HepG2 (cell line): ENCODE results near the gene PDPK1. TPM values are rescaled to one million over a fixed set of nuclear protein-coding genes. Genes with fewer than 3 reads are reported as not detected.

Source experiments
- CBX1 ChIP-seq: IDR thresholded peaks from one replicate; pipeline ENCODE4 v1.6.1; 2016; ENCODE audit warnings: antibody characterized with exemption, low read depth
- CBX5 ChIP-seq: sonication (generic); formaldehyde crosslinking; IDR thresholded peaks from 2 replicates; pipeline ENCODE4 v1.4.0; 2020; ENCODE audit warnings: missing genetic modification reagents, borderline replicate concordance
- ETV5 ChIP-seq: IDR thresholded peaks from 2 replicates; pipeline ENCODE4 v1.6.1; 2018; ENCODE audit warnings: missing biosample characterization, missing genetic modification reagents, inconsistent platforms, borderline replicate concordance
- ETV6 ChIP-seq: sonication (generic); formaldehyde crosslinking; conservative IDR thresholded peaks from 2 replicates; pipeline ENCODE4 v1.4.0; 2020; ENCODE audit warnings: missing genetic modification reagents
- HOXA3 ChIP-seq: sonication (generic); formaldehyde crosslinking; IDR thresholded peaks from 2 replicates; pipeline ENCODE4 v1.5.0; 2020; ENCODE audit warnings: missing genetic modification reagents
- MTF1 ChIP-seq: sonication (generic); formaldehyde crosslinking; IDR thresholded peaks from 2 replicates; pipeline ENCODE4 v1.5.0; 2020; ENCODE audit warnings: missing genetic modification reagents
- MXI1 ChIP-seq: IDR thresholded peaks from 3 replicates; pipeline ENCODE4 v1.6.1; 2012; ENCODE audit warnings: low read depth, low read length, inconsistent platforms, borderline replicate concordance
- PHF20 ChIP-seq: sonication (generic); formaldehyde crosslinking; IDR thresholded peaks from 2 replicates; pipeline ENCODE4 v1.5.0; 2020; ENCODE audit warnings: mild to moderate bottlenecking, missing genetic modification reagents
- REPIN1 ChIP-seq: sonication (generic); formaldehyde crosslinking; IDR thresholded peaks from 2 replicates; pipeline ENCODE4 v1.8.0; 2022; ENCODE audit warnings: missing genetic modification reagents, low read depth, mild to moderate bottlenecking, borderline replicate concordance
- RFXANK ChIP-seq: IDR thresholded peaks from 2 replicates; pipeline ENCODE4 v1.6.1; 2016
- SPEN ChIP-seq: sonication (generic); formaldehyde crosslinking; IDR thresholded peaks from 2 replicates; pipeline ENCODE4 v1.5.1; 2020; ENCODE audit warnings: low read depth, mild to moderate bottlenecking, missing genetic modification reagents
- TRIM24 ChIP-seq: sonication (generic); formaldehyde crosslinking; IDR thresholded peaks from 2 replicates; pipeline ENCODE4 v1.8.0; 2022; ENCODE audit warnings: mild to moderate bottlenecking, missing genetic modification reagents
- ZFP36 ChIP-seq: fragments of 150-350 bp; IDR thresholded peaks from 2 replicates; pipeline ENCODE4 v1.6.1; 2018; ENCODE audit warnings: borderline replicate concordance, low read length, low read depth; ENCODE audit not compliant: partially characterized antibody
- ZIK1 ChIP-seq: sonication (generic); formaldehyde crosslinking; IDR thresholded peaks from 2 replicates; pipeline ENCODE4 v1.5.0; 2020; ENCODE audit warnings: mild to moderate bottlenecking, low read depth, missing genetic modification reagents, borderline replicate concordance
- ZNF180 ChIP-seq: sonication (generic); formaldehyde crosslinking; IDR thresholded peaks from 2 replicates; pipeline ENCODE4 v1.4.0; 2020; ENCODE audit warnings: low read depth, missing genetic modification reagents, borderline replicate concordance
- ZNF510 ChIP-seq: sonication (generic); formaldehyde crosslinking; IDR thresholded peaks from 2 replicates; pipeline ENCODE4 v1.4.0; 2020; ENCODE audit warnings: low read depth, mild to moderate bottlenecking, missing genetic modification reagents
- ZNF546 ChIP-seq: sonication (generic); formaldehyde crosslinking; conservative IDR thresholded peaks from 2 replicates; pipeline ENCODE4 v1.8.1; 2023; ENCODE audit warnings: mild to moderate bottlenecking, missing genetic modification reagents
- ZNF616 ChIP-seq: sonication (generic); formaldehyde crosslinking; IDR thresholded peaks from 2 replicates; pipeline ENCODE4 v1.5.0; 2020; ENCODE audit warnings: low read depth, mild to moderate bottlenecking, missing genetic modification reagents
- polyA plus RNA-seq, 8 experiments: library from polyadenylated mRNA; depleted of rRNA in 3 of 8; stranded (reverse) in 7 of 8; unstranded in 1 of 8; fragments of >200 nt; fragmentation: Illumina TruSeq in 4 of 8; extraction: Trizol in 4 of 8; gene quantifications; 2 replicates each; pipeline versions ENCODE4 v1.2.1 to v1.2.3, GENCODE V29; 2011 to 2016; ENCODE audit warnings: low read depth in 4 of 8, missing spikeins in 1 of 8, mixed read lengths in 1 of 8; ENCODE audit not compliant: insufficient read depth in 1 of 8
- total RNA-seq, 5 experiments: library from RNA; depleted of rRNA; stranded (reverse); fragments of >200 nt; fragmentation: Illumina TruSeq; extraction: Trizol; gene quantifications; 2 replicates each; pipeline ENCODE4 v1.2.3, GENCODE V29; 2016; ENCODE audit warnings: low read depth in 1 of 5
- TF ChIP-seq, protein P1 (sequence below): sonication (generic); formaldehyde crosslinking; IDR thresholded peaks from 2 replicates; pipeline ENCODE4 v1.9.0; 2021; ENCODE audit warnings: missing genetic modification reagents, mild to moderate bottlenecking, borderline replicate concordance
- TF ChIP-seq, protein P2 (sequence below), 2 experiments: sonication (generic) in 1 of 2; formaldehyde crosslinking in 1 of 2; IDR thresholded peaks; 2 replicates each; pipeline versions ENCODE4 v1.6.1 to v1.9.0; 2014 to 2022; ENCODE audit warnings: antibody characterized with exemption in 1 of 2, borderline replicate concordance in 1 of 2, inconsistent platforms in 1 of 2, low read depth in 1 of 2, missing genetic modification reagents in 1 of 2

PDPK1 gene
- total and polyA plus RNA-seq, 2 of the 13 experiments (the other 11 are each of a cell fraction or from before 2014, with no cell fraction given) = 59.6 to 129 TPM

DNA sequence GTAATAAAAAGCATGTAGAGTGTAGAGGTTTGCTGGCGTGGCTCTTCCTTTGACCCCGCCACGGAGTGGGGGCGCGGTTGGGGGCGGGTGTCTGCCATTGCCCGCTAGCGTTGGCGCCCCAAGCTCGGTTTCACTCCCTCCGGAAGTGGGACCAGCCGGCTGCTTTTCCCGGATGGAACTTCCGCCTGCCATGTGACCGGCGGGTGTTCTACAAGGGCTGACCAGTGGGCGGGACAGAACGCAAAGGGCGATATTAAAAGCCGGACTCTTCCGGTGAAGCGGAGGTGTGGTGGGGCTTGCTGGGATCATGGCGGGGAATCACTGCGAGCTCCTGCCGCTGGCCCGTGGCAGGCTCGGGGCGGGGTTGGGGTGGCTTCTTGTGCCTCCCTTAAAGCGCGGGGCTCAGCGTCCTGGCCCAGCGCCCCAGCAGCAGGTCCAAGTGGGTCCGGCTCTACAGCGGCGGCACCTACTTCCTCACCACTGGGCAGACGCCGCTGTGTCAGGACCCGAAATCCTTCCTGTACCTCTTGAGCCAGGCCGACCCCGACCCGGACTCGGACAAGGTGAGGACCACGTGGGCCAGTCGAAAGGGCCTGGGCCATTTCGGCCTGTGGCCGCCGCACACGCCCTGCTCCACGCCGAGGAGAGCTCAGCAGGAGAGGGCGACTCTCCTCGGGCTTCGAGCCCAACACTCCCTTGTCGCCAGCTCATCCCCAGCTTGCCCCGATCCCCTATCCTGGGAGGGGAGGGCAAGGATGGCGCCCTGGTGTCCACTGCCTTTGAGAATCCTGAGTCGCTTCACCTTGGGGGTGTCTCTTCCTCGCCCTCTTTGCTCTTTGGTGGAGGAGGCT, 65.6 kb downstream of the PDPK1 start (continued):
- TF ChIP-seq, protein P1, sequence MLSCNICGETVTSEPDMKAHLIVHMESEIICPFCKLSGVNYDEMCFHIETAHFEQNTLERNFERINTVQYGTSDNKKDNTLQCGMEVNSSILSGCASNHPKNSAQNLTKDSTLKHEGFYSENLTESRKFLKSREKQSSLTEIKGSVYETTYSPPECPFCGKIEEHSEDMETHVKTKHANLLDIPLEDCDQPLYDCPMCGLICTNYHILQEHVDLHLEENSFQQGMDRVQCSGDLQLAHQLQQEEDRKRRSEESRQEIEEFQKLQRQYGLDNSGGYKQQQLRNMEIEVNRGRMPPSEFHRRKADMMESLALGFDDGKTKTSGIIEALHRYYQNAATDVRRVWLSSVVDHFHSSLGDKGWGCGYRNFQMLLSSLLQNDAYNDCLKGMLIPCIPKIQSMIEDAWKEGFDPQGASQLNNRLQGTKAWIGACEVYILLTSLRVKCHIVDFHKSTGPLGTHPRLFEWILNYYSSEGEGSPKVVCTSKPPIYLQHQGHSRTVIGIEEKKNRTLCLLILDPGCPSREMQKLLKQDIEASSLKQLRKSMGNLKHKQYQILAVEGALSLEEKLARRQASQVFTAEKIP (CRISPR knock-in tag) = no peak
- TF ChIP-seq, protein P2, sequence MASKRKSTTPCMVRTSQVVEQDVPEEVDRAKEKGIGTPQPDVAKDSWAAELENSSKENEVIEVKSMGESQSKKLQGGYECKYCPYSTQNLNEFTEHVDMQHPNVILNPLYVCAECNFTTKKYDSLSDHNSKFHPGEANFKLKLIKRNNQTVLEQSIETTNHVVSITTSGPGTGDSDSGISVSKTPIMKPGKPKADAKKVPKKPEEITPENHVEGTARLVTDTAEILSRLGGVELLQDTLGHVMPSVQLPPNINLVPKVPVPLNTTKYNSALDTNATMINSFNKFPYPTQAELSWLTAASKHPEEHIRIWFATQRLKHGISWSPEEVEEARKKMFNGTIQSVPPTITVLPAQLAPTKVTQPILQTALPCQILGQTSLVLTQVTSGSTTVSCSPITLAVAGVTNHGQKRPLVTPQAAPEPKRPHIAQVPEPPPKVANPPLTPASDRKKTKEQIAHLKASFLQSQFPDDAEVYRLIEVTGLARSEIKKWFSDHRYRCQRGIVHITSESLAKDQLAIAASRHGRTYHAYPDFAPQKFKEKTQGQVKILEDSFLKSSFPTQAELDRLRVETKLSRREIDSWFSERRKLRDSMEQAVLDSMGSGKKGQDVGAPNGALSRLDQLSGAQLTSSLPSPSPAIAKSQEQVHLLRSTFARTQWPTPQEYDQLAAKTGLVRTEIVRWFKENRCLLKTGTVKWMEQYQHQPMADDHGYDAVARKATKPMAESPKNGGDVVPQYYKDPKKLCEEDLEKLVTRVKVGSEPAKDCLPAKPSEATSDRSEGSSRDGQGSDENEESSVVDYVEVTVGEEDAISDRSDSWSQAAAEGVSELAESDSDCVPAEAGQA (IDR thresholded peaks at IDR 0.05; ENCODE audit: low read depth) = peak; percentile 87; the same call in 1 of the 2 replicates
- TF ChIP-seq, protein P2 (CRISPR knock-in tag; IDR thresholded peaks at IDR 0.05; ENCODE audit: borderline replicate concordance) = no peak
- peak; percentile 98 for TF ChIP-seq PHF20
- TF ChIP-seq ZNF510 (CRISPR knock-in tag) = peak; percentile 94; the same call in 1 of the 2 replicates
- 0 out of 2 replicates have a peak, but pooled peaks have one; percentile 59 for TF ChIP-seq ZIK1 (CRISPR knock-in tag)
- peak; percentile 78 for TF ChIP-seq CBX1
- no peak for TF ChIP-seq RFXANK (CRISPR knock-in tag)
- TF ChIP-seq SPEN (CRISPR knock-in tag) = peak; percentile 96
- TF ChIP-seq HOXA3 = peak; percentile 93
- no peak; the same call in 1 of the 2 replicates for TF ChIP-seq ZNF546
- TF ChIP-seq ZFP36 = no peak
- no peak for TF ChIP-seq TRIM24 (CRISPR knock-in tag)
- no peak for TF ChIP-seq ZNF616 (CRISPR knock-in tag)
- peak; percentile 93 for TF ChIP-seq ETV5 (CRISPR knock-in tag)
- peak; percentile 89; the same call in 1 of the 2 replicates for TF ChIP-seq CBX5 (CRISPR knock-in tag)
- TF ChIP-seq ZNF180 (CRISPR knock-in tag) = no peak
- TF ChIP-seq MTF1 = peak; percentile 41; the same call in 1 of the 2 replicates
- TF ChIP-seq REPIN1 (CRISPR knock-in tag) = peak; percentile 89
- peak; percentile 91; the same call in 2 of the 3 replicates for TF ChIP-seq MXI1
- TF ChIP-seq ETV6 (CRISPR knock-in tag) = peak; percentile 86
